Mesendoderm (in vitro differentiated cells): Measurements from ENCODE around the gene MFF. TPM values are rescaled to one million over a fixed set of nuclear protein-coding genes. Genes with fewer than 3 reads are reported as not detected.
A peak's percentile ranks its signal among the peaks of the same experiment; 100 is the strongest.

Source experiments
- DNase-seq: peaks from one replicate; pipeline ENCODE4 v3.0.0; 2013
- H2AK5ac ChIP-seq: 2 replicates; pipeline ENCODE4 v1.6.1; 2013; ENCODE audit warnings: low read length, inconsistent platforms
- H2BK120ac ChIP-seq: 2 replicates; pipeline ENCODE4 v1.6.1; 2013; ENCODE audit warnings: low read depth, mild to moderate bottlenecking, low read length, moderate library complexity, mixed read lengths
- H2BK15ac ChIP-seq: replicated peaks from 2 replicates; pipeline ENCODE4 v1.6.1; 2013; ENCODE audit warnings: low read depth, mild to moderate bottlenecking, moderate library complexity
- H2BK5ac ChIP-seq: 2 replicates; pipeline ENCODE4 v1.6.1; 2013; ENCODE audit warnings: low read length, inconsistent platforms
- H3K18ac ChIP-seq: 2 replicates; pipeline ENCODE4 v1.6.1; 2013; ENCODE audit warnings: mild to moderate bottlenecking, low read length, mixed read lengths
- H3K23ac ChIP-seq: one replicate; pipeline ENCODE4 v1.6.1; 2013; ENCODE audit warnings: low read length
- H3K27ac ChIP-seq: 2 replicates; pipeline ENCODE4 v1.5.1; 2013; ENCODE audit warnings: low read depth, mild to moderate bottlenecking, inconsistent platforms, low read length, moderate library complexity
- H3K27me3 ChIP-seq: 2 replicates; pipeline ENCODE4 v1.6.1; 2013; ENCODE audit warnings: low read length, control low read depth, mild to moderate bottlenecking, inconsistent platforms; ENCODE audit not compliant: insufficient read depth, poor library complexity
- H3K36me3 ChIP-seq: 2 replicates; pipeline ENCODE4 v1.6.1; 2013; ENCODE audit warnings: low read length, inconsistent platforms; ENCODE audit not compliant: control insufficient read depth, insufficient read depth
- H3K4ac ChIP-seq: one replicate; pipeline ENCODE4 v1.6.1; 2013; ENCODE audit warnings: low read depth, mild to moderate bottlenecking, low read length, moderate library complexity
- H3K4me1 ChIP-seq: 2 replicates; pipeline ENCODE4 v1.6.1; 2013; ENCODE audit warnings: low read depth, low read length, inconsistent platforms; ENCODE audit not compliant: control insufficient read depth
- H3K4me2 ChIP-seq: 2 replicates; pipeline ENCODE4 v1.6.1; 2013; ENCODE audit warnings: low read length
- H3K4me3 ChIP-seq: 2 replicates; pipeline ENCODE4 v1.5.1; 2013; ENCODE audit warnings: mild to moderate bottlenecking, low read length
- H3K56ac ChIP-seq: one replicate; pipeline ENCODE4 v1.6.1; 2013; ENCODE audit warnings: low read length
- H3K79me1 ChIP-seq: 2 replicates; pipeline ENCODE4 v1.6.1; 2013; ENCODE audit warnings: low read length, inconsistent platforms
- H3K79me2 ChIP-seq: 2 replicates; pipeline ENCODE4 v1.6.1; 2013; ENCODE audit warnings: mild to moderate bottlenecking, low read length; ENCODE audit not compliant: control insufficient read depth, insufficient read depth
- H3K9ac ChIP-seq: 2 replicates; pipeline ENCODE4 v1.6.1; 2013; ENCODE audit warnings: low read length, inconsistent platforms
- H4K5ac ChIP-seq: one replicate; pipeline ENCODE4 v1.6.1; 2013; ENCODE audit warnings: low read length
- H4K8ac ChIP-seq: one replicate; pipeline ENCODE4 v1.6.1; 2013; ENCODE audit warnings: low read depth, mild to moderate bottlenecking, control low read depth, low read length, moderate library complexity
- WGBS: extraction: QIAGEN DNeasy Blood & Tissue Kit; methylation state at CpG from one replicate; pipeline ENCODE4 v1.1.7; 2013; ENCODE audit warnings: low lambda C conversion rate, missing lambda C conversion rate; ENCODE audit not compliant: insufficient coverage; ENCODE audit errors: extremely low coverage; 5-methylcytosine and 5-hydroxymethylcytosine counted together
- polyA plus RNA-seq, 2 experiments: library from polyadenylated mRNA; stranded (reverse); fragments of 200-250 nt; gene quantifications; one replicate each; pipeline ENCODE4 v1.2.3, GENCODE V29; 2013

The MFF gene
- 86.7 TPM for polyA plus RNA-seq (2013, experiment 1 of 2)
- polyA plus RNA-seq (2013, experiment 2 of 2) = 88.9 TPM

- H4K8ac ChIP-seq = peak within 1 kb of the TSS; percentile 99
- H3K23ac ChIP-seq = peak within 1 kb of the TSS; percentile 29
- peak within 1 kb of the TSS; percentile 65 for H3K9ac ChIP-seq
- no peaks in the 10 kb centered on the region for H3K27me3 ChIP-seq
- H3K79me1 ChIP-seq = no peaks in the 10 kb centered on the region
- H3K4me2 ChIP-seq = peak within 1 kb of the TSS; percentile 72
- peak within 1 kb of the TSS; percentile 14 for H4K5ac ChIP-seq
- H3K4me1 ChIP-seq = no peaks in the 10 kb centered on the region
- peak; percentile 94 for DNase-seq
- H2BK5ac ChIP-seq = no peak within 1 kb of the TSS
- peak within 1 kb of the TSS; percentile 92 for H2BK120ac ChIP-seq
- no CpG with 5 or more reads among the region's 67 CpGs for WGBS
- peak within 1 kb of the TSS; percentile 95 for H3K18ac ChIP-seq
- H3K27ac ChIP-seq = peak within 1 kb of the TSS; percentile 84
- no peaks in the 10 kb centered on the region for H3K36me3 ChIP-seq
- peak within 1 kb of the TSS; percentile 57 for H3K4me3 ChIP-seq
- peak within 1 kb of the TSS; percentile 85 for H3K56ac ChIP-seq
- H3K4ac ChIP-seq = peak within 1 kb of the TSS; percentile 79
- no peak within 1 kb of the TSS for H2AK5ac ChIP-seq
- H2BK15ac ChIP-seq = no peak within 1 kb of the TSS
- H3K79me2 ChIP-seq = peaks cover 19% of the 10 kb centered on the region
Observed at GRCh38 chr2:227324995-227325838, at the start of gene MFF. Gene MFF, plus strand, starts transcription at chr2:227325251. Its CDS starts 5,415 bp downstream, at chr2:227330666.

DNA sequence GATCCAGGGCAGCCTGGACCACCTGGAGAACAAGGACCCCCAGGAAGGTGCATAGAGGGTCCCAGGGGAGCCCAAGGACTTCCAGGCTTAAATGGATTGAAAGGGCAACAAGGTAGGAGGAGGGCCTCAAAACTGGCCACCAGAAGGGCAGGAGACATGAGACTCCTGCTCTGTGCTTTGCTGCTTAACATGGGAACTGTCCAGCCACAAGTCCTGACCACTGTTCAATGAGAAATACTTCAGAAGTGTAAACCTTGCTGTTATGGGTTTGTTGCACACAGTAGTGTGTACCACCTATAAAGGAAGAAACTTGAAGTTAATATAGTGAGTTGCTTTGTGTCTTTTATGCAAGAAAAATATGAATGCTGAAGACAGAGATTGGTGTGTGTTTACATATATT, 44.2 kb upstream of the MFF start:
- Histone ChIP-seq H2BK15ac (no peak overlapping the region), H2BK120ac (no peak overlapping the region), H3K4me2 (no peak overlapping the region), H4K8ac (no peak overlapping the region), H2BK5ac (no peak overlapping the region), H3K79me1 (no peaks in the 10 kb centered on the region), H3K4ac (no peak overlapping the region), H3K23ac (no peak overlapping the region), H3K56ac (no peak overlapping the region), H3K18ac (no peak overlapping the region), H3K36me3 (no peaks in the 10 kb centered on the region), H3K79me2 (no peaks in the 10 kb centered on the region), H3K4me3 (no peak overlapping the region), H3K9ac (no peak overlapping the region), H3K27ac (no peak overlapping the region), H3K27me3 (no peaks in the 10 kb centered on the region), H2AK5ac (no peak overlapping the region), H3K4me1 (no peaks in the 10 kb centered on the region), H4K5ac (no peak overlapping the region)
- DNase-seq = peak; percentile 8

GRCh38 chr2:227285741-227286236, 39.3 kb upstream of the MFF start:
- Histone ChIP-seq H3K79me1 (no peaks in the 10 kb centered on the region), H3K9ac (no peak overlapping the region), H2BK15ac (no peak overlapping the region), H2BK5ac (no peak overlapping the region), H3K4me3 (no peak overlapping the region), H3K4me1 (no peaks in the 10 kb centered on the region), H2BK120ac (no peak overlapping the region), H2AK5ac (no peak overlapping the region), H3K36me3 (no peaks in the 10 kb centered on the region), H3K27ac (no peak overlapping the region), H4K5ac (no peak overlapping the region), H3K4ac (no peak overlapping the region), H3K27me3 (no peaks in the 10 kb centered on the region), H3K4me2 (no peak overlapping the region), H3K56ac (no peak overlapping the region), H3K23ac (no peak overlapping the region), H3K79me2 (no peaks in the 10 kb centered on the region), H4K8ac (no peak overlapping the region), H3K18ac (no peak overlapping the region)
- WGBS = no CpG with 5 or more reads among the region's 6 CpGs
- no peak for DNase-seq

GRCh38 chr2:227287771-227288170, 37.3 kb upstream of the MFF start:
- Histone ChIP-seq H3K27ac (no peak overlapping the region), H2AK5ac (no peak overlapping the region), H3K56ac (no peak overlapping the region), H3K36me3 (no peaks in the 10 kb centered on the region), H3K4me2 (no peak overlapping the region), H3K79me2 (no peaks in the 10 kb centered on the region), H3K23ac (no peak overlapping the region), H3K18ac (no peak overlapping the region), H3K79me1 (no peaks in the 10 kb centered on the region), H3K4me3 (no peak overlapping the region), H4K5ac (no peak overlapping the region), H3K4ac (no peak overlapping the region), H3K4me1 (no peaks in the 10 kb centered on the region), H2BK120ac (no peak overlapping the region), H2BK5ac (no peak overlapping the region), H2BK15ac (no peak overlapping the region), H3K9ac (no peak overlapping the region), H4K8ac (no peak overlapping the region), H3K27me3 (no peaks in the 10 kb centered on the region)
- no CpG with 5 or more reads among the region's 5 CpGs for WGBS
- DNase-seq = no peak

DNA sequence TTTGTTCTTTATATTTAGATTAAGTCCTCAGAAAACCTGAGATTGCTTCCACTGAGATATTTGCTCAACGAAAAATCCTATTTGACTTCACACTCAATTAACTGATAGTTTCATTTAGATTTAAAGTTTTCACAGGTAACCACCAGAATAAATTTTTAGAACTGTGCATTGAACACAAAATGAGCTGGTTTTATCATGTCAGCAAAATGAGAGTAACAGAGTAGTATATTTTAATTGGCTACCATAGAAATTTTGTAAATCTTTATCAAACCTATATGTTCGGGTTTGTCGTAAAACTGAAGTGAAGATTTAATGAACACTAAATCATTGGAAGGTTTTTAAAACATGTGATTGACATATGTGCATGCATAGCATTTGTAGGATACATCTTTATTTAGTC, 32.7 kb upstream of the MFF start:
- Histone ChIP-seq H3K36me3 (no peaks in the 10 kb centered on the region), H4K5ac (no peak overlapping the region), H3K4ac (no peak overlapping the region), H3K79me1 (no peaks in the 10 kb centered on the region), H3K56ac (no peak overlapping the region), H3K23ac (no peak overlapping the region), H3K4me2 (no peak overlapping the region), H3K27me3 (no peaks in the 10 kb centered on the region), H2BK15ac (no peak overlapping the region), H3K18ac (no peak overlapping the region), H4K8ac (no peak overlapping the region), H2BK120ac (no peak overlapping the region), H3K79me2 (no peaks in the 10 kb centered on the region), H2AK5ac (no peak overlapping the region), H3K4me1 (no peaks in the 10 kb centered on the region), H3K27ac (no peak overlapping the region), H3K9ac (no peak overlapping the region), H3K4me3 (no peak overlapping the region), H2BK5ac (no peak overlapping the region)
- no peak for DNase-seq
- WGBS = no CpG with 5 or more reads among the region's 3 CpGs
